Tibial nerve (tissue), 4 donors: ENCODE measurements around the gene STMN3. TPM values are rescaled to one million over a fixed set of nuclear protein-coding genes. Genes with fewer than 3 reads are reported as not detected.

Experiments
- DNase-seq, 2 donors: peaks; one replicate each; pipeline ENCODE4 v3.0.0-alpha.2; 2019; ENCODE audit warnings: low spot score in 2 of 2
- H3K27ac ChIP-seq, 4 donors: fragments of 200-600 bp; sonication (generic) in 3 of 4; one replicate each; pipeline ENCODE4 v1.5.1; 2017 to 2019; ENCODE audit warnings: mild to moderate bottlenecking in 1 of 4
- H3K27me3 ChIP-seq, 2 donors: fragments of 200-600 bp; sonication (generic) in 1 of 2; one replicate each; pipeline versions ENCODE4 v1.5.1 to v1.6.0; 2017 to 2019
- H3K36me3 ChIP-seq, 3 donors: fragments of 200-600 bp; sonication (generic); one replicate each; pipeline ENCODE4 v1.5.1; 2018 to 2019
- H3K4me1 ChIP-seq, 4 donors: fragments of 200-600 bp; sonication (generic) in 3 of 4; one replicate each; pipeline ENCODE4 v1.5.1; 2017 to 2019
- H3K4me3 ChIP-seq, 4 donors: fragments of 200-600 bp; sonication (generic) in 3 of 4; one replicate each; pipeline ENCODE4 v1.5.1; 2017 to 2019; ENCODE audit warnings: mild to moderate bottlenecking in 1 of 4, moderate library complexity in 1 of 4
- H3K9me3 ChIP-seq, 4 donors: fragments of 200-600 bp; sonication (generic) in 3 of 4; one replicate each; pipeline ENCODE4 v1.5.1; 2017 to 2019
- CTCF ChIP-seq, 5 experiments: fragments of 200-600 bp in 3 of 5; fragments of 450-650 bp in 2 of 5; sonication (generic) in 3 of 5; IDR thresholded peaks; one replicate each; pipeline ENCODE4 v1.5.1; 2016 to 2019; ENCODE audit warnings: antibody characterized with exemption in 5 of 5, mild to moderate bottlenecking in 3 of 5, moderate library complexity in 2 of 5
- EP300 ChIP-seq, 2 donors: sonication (generic); formaldehyde crosslinking; IDR thresholded peaks; one replicate each; pipeline ENCODE4 v1.6.1; 2017; ENCODE audit warnings: antibody characterized with exemption in 2 of 2, mild to moderate bottlenecking in 1 of 2
- POLR2A ChIP-seq, 2 donors: fragments of 450-650 bp; IDR thresholded peaks; one replicate each; pipeline ENCODE4 v1.6.1; 2017; ENCODE audit warnings: antibody characterized with exemption in 2 of 2, mild to moderate bottlenecking in 2 of 2, moderate library complexity in 2 of 2
- WGBS, 2 donors: methylation state at CpG; one replicate each; pipeline ENCODE4 v1.1.5; 2018; 5-methylcytosine and 5-hydroxymethylcytosine counted together
- total RNA-seq, 4 donors: library from RNA; depleted of rRNA; stranded (reverse); fragments of >200 nt; gene quantifications; one replicate each; pipeline ENCODE4 v1.1.0, GENCODE V29; 2016

Gene STMN3
- total RNA-seq, 4 donors from 2014 or later, result 12.3 to 26.4 (median 15.5) TPM

GRCh38 chr20:63628246-63628975, 24.8 kb downstream of the STMN3 start:
- peak in 1 of 2 donors; percentile 49 for DNase-seq
- peak overlapping the region in 3 of 4 donors; percentile 94 to 98 (median 97) for H3K27ac ChIP-seq
- WGBS, 2 donors, result 28 to 32% methylated on average over 18 to 22 of the region's 22 CpGs

GRCh38 chr20:63627751-63628245, 25.4 kb downstream of the STMN3 start:
- TF ChIP-seq POLR2A (IDR thresholded peaks at IDR 0.05), result no peak
- no peak for TF ChIP-seq EP300 (IDR thresholded peaks at IDR 0.05)
- no peak for TF ChIP-seq CTCF (IDR thresholded peaks at IDR 0.05)
- Histone ChIP-seq H3K27me3 (no peaks in the 10 kb centered on the region), H3K36me3 (peaks cover 0 to 1% (median 0%) of the 10 kb centered on the region in 3 donors), H3K9me3 (no peaks in the 10 kb centered on the region), H3K4me3 (peak overlapping the region; percentile 77 to 99 (median 88)), H3K4me1 (peaks cover 0 to 40% (median 12%) of the 10 kb centered on the region in 4 donors), H3K27ac (peak overlapping the region; percentile 94 to 99 (median 98))
- 7 to 16% methylated on average over 27 to 28 of the region's 28 CpGs for WGBS, 2 donors
- no peak for DNase-seq

More at GRCh38 chr20:63628246-63628975, 24.8 kb downstream of the STMN3 start:
- Histone ChIP-seq H3K4me1 (peaks cover 0 to 40% (median 12%) of the 10 kb centered on the region in 4 donors), H3K36me3 (no peaks in the 10 kb centered on the region), H3K27me3 (no peaks in the 10 kb centered on the region), H3K9me3 (no peaks in the 10 kb centered on the region), H3K4me3 (peak overlapping the region; percentile 77 to 99 (median 88))
- TF ChIP-seq EP300 (IDR thresholded peaks at IDR 0.05) (peak in 1 of 2 donors; percentile 53), POLR2A (IDR thresholded peaks at IDR 0.05) (no peak), CTCF (IDR thresholded peaks at IDR 0.05) (no peak)

GRCh38 chr20:63627129-63627750, 26.0 kb downstream of the STMN3 start:
- Histone ChIP-seq H3K9me3 (no peaks in the 10 kb centered on the region), H3K4me3 (peak overlapping the region; percentile 77 to 99 (median 88)), H3K27ac (peak overlapping the region; percentile 94 to 99 (median 98)), H3K36me3 (peaks cover 0 to 4% (median 0%) of the 10 kb centered on the region in 3 donors), H3K4me1 (peaks cover 0 to 40% (median 12%) of the 10 kb centered on the region in 4 donors), H3K27me3 (no peaks in the 10 kb centered on the region)
- WGBS, 2 donors, result 0% methylated on average over 9 to 24 of the region's 68 CpGs
- TF ChIP-seq CTCF (IDR thresholded peaks at IDR 0.05) (no peak), EP300 (IDR thresholded peaks at IDR 0.05) (peak; percentile 77 to 88), POLR2A (IDR thresholded peaks at IDR 0.05) (peak; percentile 32 to 72)
- DNase-seq, result peak; percentile 90

GRCh38 chr20:63626424-63627128, 26.6 kb downstream of the STMN3 start, which contains the start of gene GMEB2:
TSS of gene GMEB2 (minus strand) at chr20:63627101. CDS start at chr20:63619397, 7,704 bp downstream.
- WGBS, 2 donors, result 2% methylated on average over 9 of the region's 114 CpGs; no CpG with 5 or more reads in 1 of the 2 donors
- DNase-seq, result peak; percentile 53 to 54
- Histone ChIP-seq H3K36me3 (peaks cover 0 to 4% (median 0%) of the 10 kb centered on the region in 3 donors), H3K27me3 (no peaks in the 10 kb centered on the region), H3K9me3 (no peaks in the 10 kb centered on the region), H3K27ac (peak within 1 kb of the TSS; percentile 98 to 99 (median 98)), H3K4me1 (peaks cover 0 to 40% (median 12%) of the 10 kb centered on the region in 4 donors), H3K4me3 (peak within 1 kb of the TSS; percentile 77 to 99 (median 88))
- no peak for TF ChIP-seq EP300 (IDR thresholded peaks at IDR 0.05)
- TF ChIP-seq POLR2A (IDR thresholded peaks at IDR 0.05), result peak; percentile 43 to 56
